Colonic mucosa (tissue), 4 donors: ENCODE data around the gene LDHAL6A. TPM values are rescaled to one million over a fixed set of nuclear protein-coding genes. Genes with fewer than 3 reads are reported as not detected.

ENCODE experiments used
- DNase-seq: peaks from one replicate; pipeline ENCODE4 v3.0.0-alpha.2; 2020
- H3K27ac ChIP-seq: fragments of 200-600 bp; one replicate; pipeline ENCODE4 v1.8.0; 2021
- H3K27me3 ChIP-seq: fragments of 200-600 bp; one replicate; pipeline ENCODE4 v1.8.0; 2021
- H3K36me3 ChIP-seq: fragments of 200-600 bp; one replicate; pipeline ENCODE4 v1.8.0; 2021
- H3K4me1 ChIP-seq: fragments of 200-600 bp; one replicate; pipeline ENCODE4 v1.8.0; 2021; ENCODE audit warnings: mild to moderate bottlenecking
- H3K4me3 ChIP-seq: fragments of 200-600 bp; one replicate; pipeline ENCODE4 v1.8.0; 2021
- H3K9ac ChIP-seq, 2 donors: one replicate each; pipeline ENCODE4 v1.7.0; 2013; ENCODE audit warnings: control low read depth in 2 of 2, low read depth in 2 of 2, low read length in 2 of 2
- H3K9me3 ChIP-seq: fragments of 200-600 bp; one replicate; pipeline ENCODE4 v1.8.0; 2021
- intact Hi-C: fragments of 100-400 bp; cut with DNase I; formaldehyde crosslinking; loops from one replicate; pipeline ENCODE4 v1.14.1; 2022
- total RNA-seq, 2 donors: library from RNA; stranded (reverse); fragmentation: NEBNext Ultra II Directional in 1 of 2; extraction: Animal tissue kit (Norgen Biotek cat#: 25700) in 1 of 2; gene quantifications; one replicate each; pipeline ENCODE4 v1.2.1, GENCODE V29; 2021
- TF ChIP-seq, protein P1 (sequence below): fragments of 200-600 bp; IDR thresholded peaks from one replicate; pipeline ENCODE4 v1.8.0; 2022; ENCODE audit warnings: antibody characterized with exemption, mild to moderate bottlenecking
- donor health status: healthy.
- donor health status: DM: no; HTN: no; CAD: no.
- donor health status: DM: no; HTN: no; CAD: no.

LDHAL6A gene
- total RNA-seq, 2 donors from 2014 or later = not detected

GRCh38 chr11:18459634-18460033 is 4.0 kb downstream of the LDHAL6A start:
- H3K36me3 ChIP-seq = no peaks in the 10 kb centered on the region

DNA sequence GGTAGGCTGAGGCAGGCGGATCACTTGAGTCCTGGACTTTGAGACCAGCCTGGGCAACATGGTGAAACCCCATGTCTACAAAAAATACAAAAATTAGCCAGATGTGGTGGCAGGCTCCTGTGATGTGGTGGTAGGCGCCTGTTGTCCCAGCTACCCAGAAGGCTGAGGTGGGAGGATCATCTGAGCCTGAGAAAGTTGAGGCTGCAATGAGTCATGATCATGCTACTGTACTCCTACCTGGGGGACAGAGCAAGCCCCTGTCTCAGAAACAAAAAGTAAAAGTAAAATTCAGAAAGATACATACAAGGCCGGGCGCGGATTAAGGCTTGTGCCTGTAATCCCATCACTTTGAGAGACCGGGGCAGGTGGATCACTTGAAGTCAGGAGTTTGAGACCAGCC is 6.3 kb downstream of the LDHAL6A start:
- intact Hi-C loops = no loop called here
- no peaks in the 10 kb centered on the region for H3K9me3 ChIP-seq
- H3K9ac ChIP-seq = no peak overlapping the region
- no peaks in the 10 kb centered on the region for H3K27me3 ChIP-seq
- H3K4me3 ChIP-seq = no peak overlapping the region
- no peak overlapping the region for H3K27ac ChIP-seq
- TF ChIP-seq, protein P1, sequence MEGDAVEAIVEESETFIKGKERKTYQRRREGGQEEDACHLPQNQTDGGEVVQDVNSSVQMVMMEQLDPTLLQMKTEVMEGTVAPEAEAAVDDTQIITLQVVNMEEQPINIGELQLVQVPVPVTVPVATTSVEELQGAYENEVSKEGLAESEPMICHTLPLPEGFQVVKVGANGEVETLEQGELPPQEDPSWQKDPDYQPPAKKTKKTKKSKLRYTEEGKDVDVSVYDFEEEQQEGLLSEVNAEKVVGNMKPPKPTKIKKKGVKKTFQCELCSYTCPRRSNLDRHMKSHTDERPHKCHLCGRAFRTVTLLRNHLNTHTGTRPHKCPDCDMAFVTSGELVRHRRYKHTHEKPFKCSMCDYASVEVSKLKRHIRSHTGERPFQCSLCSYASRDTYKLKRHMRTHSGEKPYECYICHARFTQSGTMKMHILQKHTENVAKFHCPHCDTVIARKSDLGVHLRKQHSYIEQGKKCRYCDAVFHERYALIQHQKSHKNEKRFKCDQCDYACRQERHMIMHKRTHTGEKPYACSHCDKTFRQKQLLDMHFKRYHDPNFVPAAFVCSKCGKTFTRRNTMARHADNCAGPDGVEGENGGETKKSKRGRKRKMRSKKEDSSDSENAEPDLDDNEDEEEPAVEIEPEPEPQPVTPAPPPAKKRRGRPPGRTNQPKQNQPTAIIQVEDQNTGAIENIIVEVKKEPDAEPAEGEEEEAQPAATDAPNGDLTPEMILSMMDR = no peak
- no peaks in the 10 kb centered on the region for H3K36me3 ChIP-seq
- no peak for DNase-seq
- H3K4me1 ChIP-seq = no peaks in the 10 kb centered on the region

More at GRCh38 chr11:18459634-18460033, 4.0 kb downstream of the LDHAL6A start:
- Histone ChIP-seq H3K9ac (no peak overlapping the region), H3K27ac (no peak overlapping the region), H3K9me3 (no peaks in the 10 kb centered on the region), H3K27me3 (no peaks in the 10 kb centered on the region), H3K4me1 (no peaks in the 10 kb centered on the region), H3K4me3 (no peak overlapping the region)
- no peak for DNase-seq
- intact Hi-C loops = no loop called here
- TF ChIP-seq, protein P1 = no peak

- H3K4me3 ChIP-seq = no peak overlapping the region
- H3K9ac ChIP-seq = no peak overlapping the region
- no peak for DNase-seq
- intact Hi-C loops = no loop called here
- H3K27ac ChIP-seq = no peak overlapping the region
- TF ChIP-seq, protein P1 = no peak
- H3K9me3 ChIP-seq = no peaks in the 10 kb centered on the region
- H3K36me3 ChIP-seq = no peaks in the 10 kb centered on the region
- H3K4me1 ChIP-seq = no peaks in the 10 kb centered on the region
- H3K27me3 ChIP-seq = no peaks in the 10 kb centered on the region
Observed at GRCh38 chr11:18463439-18463838, 7.8 kb downstream of the LDHAL6A start.

DNA sequence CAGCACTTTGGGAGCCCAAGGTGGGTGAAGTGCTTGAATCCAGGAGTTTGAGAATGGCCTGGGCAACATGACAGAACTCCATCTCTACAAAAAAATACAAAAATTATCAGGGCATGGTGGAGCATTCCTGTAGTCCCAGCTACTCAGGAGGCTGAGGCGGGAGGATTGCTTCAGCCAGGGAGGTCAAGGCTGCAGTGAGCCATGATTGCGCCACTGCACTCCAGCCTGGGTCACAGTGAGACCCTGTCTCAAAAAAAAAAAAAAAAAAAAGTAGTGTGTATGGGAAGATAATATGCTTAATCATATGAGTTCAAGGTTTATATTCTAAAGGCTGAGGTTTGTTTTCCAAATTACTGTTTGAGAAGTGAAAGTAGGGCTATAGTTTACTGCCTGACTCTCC is 10.7 kb downstream of the LDHAL6A start:
- H3K4me3 ChIP-seq = no peak overlapping the region
- intact Hi-C loops = no loop called here
- H3K36me3 ChIP-seq = no peaks in the 10 kb centered on the region
- TF ChIP-seq, protein P1 = no peak
- H3K9ac ChIP-seq = no peak overlapping the region
- no peak overlapping the region for H3K27ac ChIP-seq
- no peaks in the 10 kb centered on the region for H3K27me3 ChIP-seq
- no peaks in the 10 kb centered on the region for H3K4me1 ChIP-seq
- no peaks in the 10 kb centered on the region for H3K9me3 ChIP-seq
- no peak for DNase-seq

- Histone ChIP-seq H3K27me3 (no peaks in the 10 kb centered on the region), H3K9ac (no peak overlapping the region), H3K4me3 (no peak overlapping the region), H3K27ac (no peak overlapping the region), H3K4me1 (no peaks in the 10 kb centered on the region), H3K36me3 (no peaks in the 10 kb centered on the region), H3K9me3 (no peaks in the 10 kb centered on the region)
- DNase-seq = no peak
- TF ChIP-seq, protein P1 = no peak
- intact Hi-C loops = no loop called here
Observed at GRCh38 chr11:18468059-18468458, 12.4 kb downstream of the LDHAL6A start.

DNA sequence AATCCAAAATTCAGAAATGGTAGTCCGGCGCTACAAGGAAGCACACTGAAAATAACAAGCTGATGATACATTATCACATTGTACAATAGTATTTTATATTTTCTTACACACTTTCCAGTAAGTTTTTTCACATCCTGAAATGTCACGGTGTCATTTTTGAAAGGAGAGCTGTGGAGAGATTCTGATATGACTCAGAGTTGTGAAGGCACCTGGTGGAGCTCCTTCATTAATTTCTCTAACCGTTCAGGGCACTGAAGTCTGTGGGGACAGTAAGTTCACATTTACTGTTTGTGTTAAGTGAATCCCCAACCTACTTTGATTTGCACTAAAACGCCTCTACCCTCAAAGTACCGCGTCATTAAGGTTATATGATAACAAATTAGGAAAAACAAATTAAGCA is 13.3 kb downstream of the LDHAL6A start:
- H3K27ac ChIP-seq = no peak overlapping the region
- TF ChIP-seq, protein P1 = no peak
- intact Hi-C loops = no loop called here

More for the DNA sequence above, 13.3 kb downstream of the LDHAL6A start:
- Histone ChIP-seq H3K9ac (no peak overlapping the region), H3K36me3 (no peaks in the 10 kb centered on the region), H3K4me3 (no peak overlapping the region), H3K9me3 (no peaks in the 10 kb centered on the region), H3K4me1 (no peaks in the 10 kb centered on the region), H3K27me3 (no peaks in the 10 kb centered on the region)
- DNase-seq = no peak
